NCI-H82 treated with DMSO at 0.1 percent for 48 hours (cell line): ENCODE results near the gene TREML1.
A peak's percentile ranks its signal among the peaks of the same experiment; 100 is the strongest.
"Not testable (repeated sequence)": the region's sequence is repeated elsewhere in the genome, so short reads cannot be mapped to it uniquely, and the experiment has no call there.

Experiments used
- DNase-seq: peaks from one replicate; lab custom pipeline; 2025; ENCODE audit not compliant: unreplicated experiment; lab: John Stamatoyannopoulos, UW

Gene TREML1

GRCh38 chr6:41153992-41154625 is at the start of gene TREML1:
Gene TREML1 (minus strand): TSS chr6:41154347. CDS start chr6:41154288, 59 bp downstream.
- no peak for DNase-seq

- no peak for DNase-seq
Observed at GRCh38 chr6:41201764-41202173, 47.6 kb upstream of the TREML1 start.

- no peak for DNase-seq
Observed at GRCh38 chr6:41200901-41201763, 47.0 kb upstream of the TREML1 start, which contains the start of gene TREML2. Gene TREML2 (minus strand): TSS chr6:41201149. CDS start chr6:41201008, 141 bp downstream.

GRCh38 chr6:41200296-41200900 is 46.3 kb upstream of the TREML1 start:
- DNase-seq = no peak

GRCh38 chr6:41199552-41200246 is 45.6 kb upstream of the TREML1 start:
- DNase-seq = no peak

- no peak for DNase-seq
Observed at GRCh38 chr6:41197234-41197633, 43.1 kb upstream of the TREML1 start.

- DNase-seq = no peak
Observed at GRCh38 chr6:41194386-41194785, 40.2 kb upstream of the TREML1 start.

GRCh38 chr6:41193884-41194283 is 39.7 kb upstream of the TREML1 start:
- no peak for DNase-seq

- DNase-seq = no peak
Observed at GRCh38 chr6:41193171-41193734, 39.1 kb upstream of the TREML1 start.

GRCh38 chr6:41191569-41191968 is 37.4 kb upstream of the TREML1 start:
- DNase-seq = no peak

- DNase-seq = no peak
Observed at GRCh38 chr6:41190791-41191190, 36.6 kb upstream of the TREML1 start.

GRCh38 chr6:41189967-41190366 is 35.8 kb upstream of the TREML1 start:
- no peak for DNase-seq

GRCh38 chr6:41189046-41189445 is 34.9 kb upstream of the TREML1 start:
- not testable (repeated sequence) for DNase-seq

- DNase-seq = no peak
Observed at GRCh38 chr6:41187924-41188886, 34.1 kb upstream of the TREML1 start.

- DNase-seq = no peak
Observed at GRCh38 chr6:41186031-41186562, 31.9 kb upstream of the TREML1 start.

GRCh38 chr6:41184761-41185160 is 30.6 kb upstream of the TREML1 start:
- no peak for DNase-seq

GRCh38 chr6:41182069-41183034 is 28.2 kb upstream of the TREML1 start:
- DNase-seq = peak; percentile 76

GRCh38 chr6:41181566-41181965 is 27.4 kb upstream of the TREML1 start:
- no peak for DNase-seq
